Activated T-helper 1 cell treated with anti-CD3 and anti-CD28 coated beads, Interleukin-2, amount 50 U/mL, for 16 hours (primary cell): Measurements from ENCODE around the gene ERN1.

ENCODE experiments used
- DNase-seq, 2 donors: peaks; one replicate each; pipeline ENCODE4 v3.0.0-alpha.2; 2020; ENCODE audit warnings: low read depth in 1 of 2, low spot score in 1 of 2

ERN1 gene

DNA sequence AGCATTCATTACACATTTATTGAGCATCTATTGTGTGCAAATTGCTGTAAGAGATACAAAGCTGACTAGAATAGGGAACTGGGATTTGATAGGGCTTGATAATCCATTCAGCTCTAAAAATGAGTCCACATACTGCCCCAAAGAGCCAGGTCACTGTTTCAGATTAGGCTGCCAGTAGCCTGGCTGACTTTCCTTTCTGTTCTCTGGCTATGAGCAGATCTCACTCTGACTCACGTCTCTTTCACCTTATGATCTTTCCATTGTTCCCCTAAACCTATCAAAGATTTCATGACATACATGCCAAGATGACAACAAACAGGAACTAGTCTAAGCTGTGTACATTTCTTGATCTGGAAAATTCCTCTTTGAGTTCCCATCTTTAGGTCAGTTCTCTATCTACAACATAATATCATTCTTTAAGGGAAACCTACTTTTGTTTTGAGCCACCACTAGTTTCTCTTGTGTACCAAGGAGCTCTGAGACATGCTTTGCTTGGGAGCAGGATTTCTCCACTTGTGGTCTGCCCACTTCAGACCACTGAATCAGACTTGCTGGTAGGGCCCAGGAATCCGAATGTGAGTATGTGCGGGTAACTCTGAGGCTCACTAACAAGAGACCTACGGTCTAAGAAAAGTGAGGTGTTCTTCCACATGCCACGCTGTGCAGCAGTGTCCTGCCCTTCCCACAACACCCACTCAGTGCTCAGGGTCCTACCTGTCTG is 68.6 kb downstream of the ERN1 start:
- no peak for DNase-seq

DNA sequence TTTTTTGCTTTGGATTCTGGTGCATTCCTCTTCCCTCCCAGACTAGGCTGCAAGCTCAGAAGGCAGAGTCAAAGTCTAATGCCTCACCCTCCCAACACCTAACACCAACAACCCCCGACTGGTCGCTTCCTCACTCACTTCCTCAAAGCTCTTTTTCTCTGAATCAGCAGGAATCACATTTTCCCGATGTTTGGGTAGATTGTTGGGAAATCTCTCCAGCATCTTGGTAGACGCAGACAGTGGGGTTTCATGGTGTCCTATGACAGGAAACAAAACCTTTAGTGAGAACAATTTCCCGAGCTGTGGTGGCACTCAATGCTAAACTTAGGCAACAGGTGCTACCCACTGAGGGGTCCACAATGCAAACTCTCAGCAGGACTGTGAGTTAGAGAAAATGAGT is 69.6 kb downstream of the ERN1 start:
- DNase-seq = no peak

DNA sequence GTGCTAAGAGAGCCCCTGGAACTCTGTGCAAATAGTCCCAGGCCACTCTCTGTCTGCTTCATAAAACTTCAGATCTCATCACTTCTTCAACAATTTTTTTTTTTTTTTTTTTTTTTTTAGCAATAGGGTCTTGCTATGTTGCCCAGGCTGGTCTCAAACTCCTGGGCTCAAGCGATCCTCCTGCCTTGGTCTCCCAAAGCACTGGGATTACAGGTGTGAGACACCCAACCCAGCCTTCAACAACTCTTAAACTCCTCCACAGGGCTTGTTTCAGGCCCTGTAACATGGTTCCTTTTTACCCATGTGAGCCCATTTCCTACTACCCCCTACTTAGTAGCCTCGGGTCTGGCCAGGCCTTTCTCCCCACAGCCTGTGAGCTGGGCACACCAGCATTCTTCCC is 70.2 kb downstream of the ERN1 start:
- DNase-seq = no peak

DNA sequence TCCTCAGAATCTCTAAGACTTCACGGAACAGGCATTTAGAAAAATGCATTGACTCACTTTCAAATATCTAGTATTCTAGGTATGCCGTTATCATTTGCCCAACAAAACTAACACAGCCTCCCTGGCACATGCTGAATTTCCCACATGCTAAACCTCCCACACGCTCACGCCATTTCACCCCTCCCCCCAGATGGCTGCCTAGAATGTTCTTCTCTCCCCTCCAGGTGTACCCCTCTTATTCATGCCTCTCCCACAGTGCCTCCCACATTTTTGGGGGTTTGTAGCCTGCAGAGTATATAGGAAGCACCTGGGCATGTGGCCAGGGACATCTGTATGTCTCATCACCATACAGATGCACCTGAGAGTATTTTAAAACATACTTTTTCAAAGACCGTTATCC is 71.3 kb downstream of the ERN1 start:
- DNase-seq = no peak

DNA sequence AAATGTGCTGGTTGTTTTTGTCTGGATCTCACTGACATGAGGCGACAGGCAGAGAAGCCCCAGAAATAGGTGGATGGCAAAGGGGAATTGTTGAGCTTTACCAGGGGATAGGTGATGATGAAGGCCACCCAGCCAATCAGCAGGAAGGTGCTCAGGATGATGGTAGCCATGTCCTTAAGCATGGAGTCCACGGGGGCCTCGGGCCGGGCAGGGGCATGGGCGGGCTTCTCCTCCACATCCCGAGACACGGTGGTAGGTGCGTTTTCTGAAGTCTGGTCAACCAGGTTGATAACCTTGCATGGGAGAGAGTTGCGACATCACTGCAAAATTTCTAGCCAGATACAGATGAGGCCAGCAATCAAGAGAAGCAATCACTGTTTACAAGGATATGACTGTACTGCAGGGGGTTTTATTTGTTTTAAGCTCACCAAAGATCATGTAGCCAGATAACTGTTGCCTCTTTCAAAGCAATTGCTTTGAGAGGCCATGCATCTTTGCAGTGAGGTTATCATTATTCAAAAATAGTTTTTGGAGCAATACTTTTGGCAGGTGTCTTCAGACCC is 72.2 kb downstream of the ERN1 start:
- no peak for DNase-seq

DNA sequence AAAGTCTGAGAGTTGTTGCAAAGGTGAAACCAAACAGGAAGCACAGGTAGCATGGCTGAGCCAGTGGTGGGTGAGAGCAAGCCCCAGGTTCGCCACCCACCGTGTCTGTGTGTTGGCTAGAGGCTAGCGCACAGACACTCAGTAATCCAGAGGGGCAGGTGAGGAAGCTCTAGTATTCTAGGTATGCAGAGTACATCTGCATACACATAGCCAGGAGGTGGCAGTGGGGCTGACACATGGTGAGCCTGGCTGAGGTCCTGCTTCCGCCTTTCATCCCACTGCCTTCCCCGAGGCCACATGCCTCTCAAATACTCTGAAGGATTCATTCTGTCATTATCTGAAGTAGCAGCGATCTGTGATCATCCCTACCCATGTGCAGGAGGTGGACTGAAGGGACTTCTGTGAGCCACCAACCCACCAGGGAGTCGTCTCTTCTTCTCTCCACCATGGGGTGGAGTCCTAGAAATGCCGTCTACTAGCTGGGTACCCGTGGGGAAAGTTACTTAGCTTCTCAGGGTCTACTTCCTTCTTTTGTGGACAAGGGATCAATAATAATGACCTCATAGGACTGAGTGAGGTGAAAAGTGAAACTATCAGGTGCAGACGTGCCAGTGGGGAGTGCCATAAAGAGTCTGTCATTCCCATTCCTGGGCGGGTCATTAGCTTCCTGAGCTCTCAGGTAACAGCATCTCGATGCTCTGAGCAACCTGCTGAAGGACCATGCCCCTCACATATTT is 73.5 kb downstream of the ERN1 start:
- no peak for DNase-seq

DNA sequence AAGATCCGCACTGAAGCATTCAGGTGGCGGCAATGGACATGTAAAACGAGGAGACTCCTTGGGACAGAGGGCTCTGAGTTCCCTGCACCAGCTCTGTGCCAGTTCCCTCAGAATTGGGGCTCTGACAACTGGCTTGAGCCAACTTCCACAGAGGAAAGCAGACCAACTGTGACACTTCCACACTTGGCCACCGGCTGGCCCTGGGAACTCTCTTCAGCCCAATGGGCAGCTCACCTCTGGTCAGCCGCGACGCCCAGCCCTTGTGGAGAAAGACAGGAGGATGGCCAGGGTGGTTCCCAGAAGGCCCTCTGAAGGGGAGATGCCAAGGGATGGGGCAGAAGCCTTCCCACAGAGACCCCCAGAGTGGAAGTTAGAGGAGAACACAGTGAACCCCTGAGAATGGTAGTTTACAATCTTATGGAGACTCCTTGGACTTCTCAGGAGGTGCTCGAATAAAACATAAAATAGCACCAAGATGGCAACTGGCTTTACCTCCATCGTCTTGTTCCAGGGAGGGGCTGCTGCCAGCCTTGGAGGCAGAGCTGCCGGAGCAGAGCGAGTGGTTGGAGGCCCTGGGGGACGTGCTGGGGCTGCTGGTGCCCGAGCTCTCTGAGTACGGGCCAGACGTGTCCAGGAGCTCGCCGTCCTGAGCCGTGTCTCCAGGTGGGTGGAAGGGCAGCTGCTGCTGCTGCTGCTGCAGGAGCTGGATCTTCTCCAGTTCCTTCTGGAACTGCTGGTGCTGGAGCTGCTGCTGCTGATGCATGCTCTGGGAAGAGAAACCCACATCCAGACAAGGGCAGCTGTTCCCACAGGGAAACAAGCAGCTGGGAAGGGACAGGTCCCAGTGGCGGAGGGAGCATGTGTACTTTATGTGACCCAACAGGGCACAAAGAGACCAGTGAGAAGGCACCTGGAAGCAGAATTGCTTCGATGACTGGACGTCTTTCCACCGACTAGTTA is 74.5 kb downstream of the ERN1 start:
- DNase-seq = no peak

DNA sequence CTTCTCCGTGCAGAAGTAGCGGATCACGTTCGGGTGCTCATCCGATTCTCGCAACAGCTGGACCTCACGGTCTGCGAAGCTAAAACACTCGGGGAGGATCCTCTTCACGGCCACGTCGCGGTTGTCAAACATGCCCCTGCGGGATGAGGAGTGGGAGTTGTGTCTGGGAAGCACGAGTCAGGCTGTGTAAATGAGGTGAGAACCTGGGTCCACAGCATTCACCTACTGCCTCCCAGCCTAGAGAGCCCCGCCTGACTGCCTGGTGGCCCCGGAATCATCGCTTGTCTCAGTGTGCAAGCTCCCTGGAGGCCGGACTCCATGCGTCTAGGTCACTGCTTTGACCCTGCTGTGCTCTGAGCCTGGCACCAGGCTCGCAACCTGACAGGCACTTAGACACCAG is 75.6 kb downstream of the ERN1 start:
- DNase-seq = no peak

DNA sequence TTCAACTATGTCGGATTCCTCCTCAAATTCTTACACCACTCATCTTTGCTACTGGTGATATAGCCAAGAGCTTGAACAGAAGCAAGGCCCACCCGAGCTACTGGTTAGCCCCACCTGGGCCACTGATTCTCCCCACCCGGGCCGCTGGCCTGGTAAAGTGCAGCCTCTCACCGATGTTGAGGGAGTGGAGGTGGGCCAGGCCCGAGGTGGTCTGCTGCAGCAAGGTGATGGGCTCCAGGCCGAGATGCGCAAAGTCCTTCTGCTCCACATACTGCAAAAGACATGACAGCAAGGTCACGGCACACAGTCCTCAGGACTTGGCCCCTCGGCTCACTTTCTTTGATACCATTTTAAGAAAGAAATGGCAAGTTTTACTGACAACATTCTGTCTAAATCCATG is 76.8 kb downstream of the ERN1 start:
- DNase-seq = no peak

DNA sequence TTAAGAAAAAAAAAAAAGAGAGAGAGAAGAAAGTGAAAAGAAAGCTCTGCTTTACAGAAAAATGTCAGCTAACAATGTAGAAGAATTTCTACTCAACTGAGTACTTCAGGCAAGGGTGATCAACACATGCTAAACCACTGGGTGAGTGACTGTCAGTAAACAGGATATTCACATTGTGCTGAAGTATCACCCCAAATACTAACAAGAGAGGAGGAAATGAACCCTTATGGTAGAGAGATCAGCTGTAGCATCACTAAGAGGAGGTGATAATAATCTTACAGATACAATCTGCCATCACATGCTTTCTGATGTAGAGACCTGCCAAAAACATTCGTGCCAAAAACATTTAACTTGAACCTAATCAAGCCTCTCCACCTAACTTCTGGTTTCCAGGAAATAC is 78.8 kb downstream of the ERN1 start:
- no peak for DNase-seq

DNA sequence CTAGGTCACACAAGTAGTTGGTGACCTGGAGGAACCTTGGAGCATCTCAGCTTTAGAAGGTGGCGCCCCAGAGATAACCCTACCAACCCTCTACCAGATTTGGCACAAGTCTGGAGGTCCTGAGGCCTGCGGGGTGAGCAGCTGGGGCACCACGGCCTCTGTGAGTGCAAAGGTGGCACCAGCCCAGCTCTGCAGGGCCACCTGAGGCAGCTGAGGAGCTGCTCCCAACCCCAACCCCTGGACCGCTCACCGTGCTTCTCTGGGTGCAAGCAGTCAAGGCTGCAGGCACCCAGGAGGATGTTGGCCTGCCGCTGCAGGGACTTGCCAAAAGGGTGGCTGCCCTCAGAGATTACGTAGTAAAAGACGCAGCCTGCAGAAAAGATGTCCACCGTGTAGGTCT is 81.1 kb downstream of the ERN1 start:
- DNase-seq = no peak

DNA sequence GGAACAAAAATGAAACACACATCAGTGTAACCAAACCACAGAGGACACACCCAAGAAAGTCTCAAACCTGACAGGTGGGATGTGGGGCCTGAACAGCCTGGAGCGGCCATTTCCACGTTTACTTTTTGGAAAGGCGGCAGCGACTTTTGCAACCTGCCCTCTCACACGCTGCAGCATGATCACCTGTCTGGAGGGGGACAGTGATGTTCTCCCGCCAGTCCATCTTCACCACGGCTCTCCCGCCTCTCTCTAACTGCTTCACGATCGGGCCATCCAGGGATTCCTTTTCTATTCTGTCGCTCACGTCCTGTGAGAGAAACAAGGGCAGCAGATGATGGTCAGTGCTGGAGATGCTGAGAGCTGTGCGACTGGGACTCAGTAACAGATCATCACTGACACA is 84.8 kb downstream of the ERN1 start:
- DNase-seq = no peak

DNA sequence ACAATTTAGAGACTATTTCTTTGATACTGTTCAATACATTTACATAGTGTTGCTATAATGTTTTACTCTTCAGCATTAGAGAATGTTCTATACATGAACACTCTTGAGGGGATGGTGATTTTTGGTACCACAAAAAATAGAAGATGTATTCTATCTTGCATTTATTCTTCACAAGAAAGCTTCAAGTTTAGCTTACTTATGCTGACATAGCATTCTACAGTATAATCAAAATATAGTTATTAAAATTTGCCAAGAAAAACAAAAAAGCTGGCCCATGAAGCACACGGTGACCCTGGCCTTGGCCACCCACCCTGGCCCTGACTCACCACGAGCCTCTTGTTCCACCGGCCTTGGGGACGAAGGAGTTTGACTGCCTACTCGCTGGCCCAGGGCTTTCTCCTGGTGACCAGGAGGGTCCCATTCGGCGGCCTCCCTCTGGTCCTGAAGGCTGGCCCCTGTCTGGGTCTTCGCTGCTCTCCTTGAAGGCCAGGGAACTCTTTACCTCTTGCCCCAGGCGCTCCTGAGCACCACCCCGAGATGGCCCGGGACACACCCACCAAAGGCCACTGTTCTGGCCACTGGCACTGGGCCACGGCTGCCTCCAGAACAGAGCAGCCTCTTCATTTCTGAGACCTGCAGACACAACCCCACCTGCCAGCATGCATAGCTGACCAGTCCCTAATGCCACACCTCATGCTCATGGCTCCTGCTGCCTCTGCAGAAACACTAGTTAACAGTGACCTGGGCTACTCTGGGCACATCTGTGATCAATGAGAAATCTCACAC is 87.1 kb downstream of the ERN1 start:
- DNase-seq = no peak

DNA sequence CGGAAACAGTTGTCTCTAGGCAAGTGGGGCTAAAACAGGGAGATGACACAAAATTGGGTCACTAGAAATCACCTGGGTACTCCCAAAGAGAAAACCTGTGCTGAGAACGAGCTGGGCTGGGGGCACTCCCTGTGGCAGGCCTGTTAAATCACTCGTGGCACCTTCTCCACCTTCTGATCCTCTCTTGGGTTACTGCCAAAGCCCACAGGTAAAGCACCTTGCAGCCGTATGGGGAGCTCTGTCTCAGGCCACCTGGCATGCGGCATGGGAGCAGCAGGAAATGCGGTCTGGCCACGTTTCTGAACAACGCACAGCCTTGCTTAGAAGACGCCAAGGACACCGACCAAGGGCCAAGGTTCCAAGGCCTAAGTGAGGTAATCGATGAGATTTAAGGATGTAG is 88.0 kb downstream of the ERN1 start:
- no peak for DNase-seq

DNA sequence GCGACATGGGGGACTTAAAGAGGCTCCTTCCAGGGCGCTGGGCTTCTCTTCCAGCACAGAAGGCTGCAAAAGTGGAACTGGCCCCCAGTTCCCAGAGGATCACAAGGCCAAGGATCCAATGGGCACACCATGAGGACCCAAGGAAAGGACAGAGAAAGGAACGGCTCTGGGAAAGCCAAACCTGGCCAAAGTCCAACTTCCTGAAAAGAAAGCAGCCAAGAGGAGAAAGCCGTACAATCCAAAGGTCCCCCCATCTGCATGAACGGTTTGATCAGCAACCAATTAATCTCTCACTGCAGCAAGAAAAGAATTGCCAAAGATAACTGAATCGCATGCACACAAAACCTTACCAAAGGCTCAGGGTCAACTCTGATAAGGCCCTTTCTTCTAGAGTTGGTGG is 89.7 kb downstream of the ERN1 start:
- no peak for DNase-seq

DNA sequence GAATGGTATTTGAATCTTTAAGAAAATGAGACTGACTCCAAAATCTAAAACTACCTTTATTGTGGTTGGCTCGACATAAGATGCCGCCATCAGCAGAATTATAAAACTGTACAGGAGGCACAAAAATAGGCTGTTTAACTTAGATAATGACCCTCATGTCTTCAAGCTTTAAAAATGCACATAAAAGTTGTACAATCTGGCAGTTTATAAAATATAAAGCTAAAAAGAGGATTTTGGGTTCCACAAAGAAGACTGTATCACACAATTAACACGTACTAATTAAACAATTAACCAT is 90.9 kb downstream of the ERN1 start:
- no peak for DNase-seq

DNA sequence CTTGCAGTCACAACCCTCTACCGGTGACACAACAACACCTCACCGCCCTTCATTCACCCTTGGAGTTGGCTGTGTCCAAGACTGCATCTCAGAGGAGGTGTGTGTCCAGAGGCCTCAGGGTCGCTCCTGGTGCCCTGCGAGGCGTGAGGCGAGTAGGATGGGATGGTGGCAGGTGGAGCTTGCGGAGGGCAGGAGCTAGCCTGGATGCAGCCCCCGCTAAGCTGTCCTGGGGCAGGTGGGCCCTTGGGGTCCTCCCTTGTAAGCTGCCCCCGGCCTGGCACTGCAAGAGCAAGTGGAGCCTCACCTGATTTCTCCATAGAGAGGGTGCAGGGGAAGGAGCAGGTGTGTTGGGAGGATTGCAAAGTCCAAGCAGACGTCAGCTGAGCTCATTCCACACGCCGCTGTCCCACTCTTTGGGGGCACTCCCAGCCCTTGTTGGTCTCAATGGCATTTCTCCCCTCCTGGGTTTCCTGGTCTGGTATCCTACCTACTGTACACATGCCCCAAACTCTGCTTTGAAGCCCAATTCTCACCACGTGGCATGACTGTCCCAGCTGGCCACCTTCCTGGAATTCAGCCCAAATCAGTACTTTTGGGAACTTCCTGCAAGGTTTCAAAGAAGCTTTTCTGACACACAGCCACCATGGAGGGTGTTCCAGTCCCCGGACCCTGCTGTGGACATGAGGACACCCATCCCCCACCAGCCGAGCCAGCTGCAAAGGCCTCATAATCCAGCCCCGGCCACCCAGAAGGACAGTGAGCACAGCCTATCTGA is 91.4 kb downstream of the ERN1 start:
- no peak for DNase-seq

DNA sequence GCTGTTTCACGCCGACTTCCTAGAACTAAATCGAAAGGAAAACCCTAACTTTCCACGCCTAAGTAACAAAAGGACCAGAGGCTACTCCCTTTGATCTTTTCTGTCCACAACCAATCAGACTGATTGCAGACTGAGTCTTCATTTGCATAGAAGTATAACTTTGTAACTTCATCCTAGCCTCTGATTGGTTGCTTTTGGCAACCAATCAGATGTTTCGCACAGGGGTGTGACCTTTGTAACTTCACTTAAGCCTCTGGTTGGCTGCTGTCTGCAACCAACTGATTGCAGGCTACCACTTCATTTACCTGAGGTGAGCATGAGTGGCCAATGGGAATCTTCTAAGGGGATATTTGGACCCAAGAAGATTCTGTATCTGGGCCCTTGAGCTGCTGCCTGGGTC is 92.1 kb downstream of the ERN1 start:
- DNase-seq = no peak

DNA sequence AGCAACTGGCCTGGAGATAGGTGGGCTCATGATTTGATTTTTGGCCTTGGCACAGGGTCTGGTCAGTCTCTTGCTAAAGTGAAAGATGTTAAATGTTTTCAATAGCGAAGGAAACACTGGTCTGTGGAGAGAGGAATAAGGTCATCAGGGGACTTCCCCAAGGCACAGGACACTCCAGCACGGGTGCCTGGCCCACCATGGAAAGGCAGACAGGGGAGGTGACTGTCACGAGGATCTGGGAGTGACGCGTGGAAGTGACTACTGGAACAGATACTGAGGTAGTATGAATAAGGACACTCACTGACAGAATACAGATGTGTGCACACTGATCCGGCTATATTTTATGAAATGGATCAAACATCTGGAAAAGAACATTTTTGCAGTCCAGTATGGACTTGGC is 92.8 kb downstream of the ERN1 start:
- no peak for DNase-seq

DNA sequence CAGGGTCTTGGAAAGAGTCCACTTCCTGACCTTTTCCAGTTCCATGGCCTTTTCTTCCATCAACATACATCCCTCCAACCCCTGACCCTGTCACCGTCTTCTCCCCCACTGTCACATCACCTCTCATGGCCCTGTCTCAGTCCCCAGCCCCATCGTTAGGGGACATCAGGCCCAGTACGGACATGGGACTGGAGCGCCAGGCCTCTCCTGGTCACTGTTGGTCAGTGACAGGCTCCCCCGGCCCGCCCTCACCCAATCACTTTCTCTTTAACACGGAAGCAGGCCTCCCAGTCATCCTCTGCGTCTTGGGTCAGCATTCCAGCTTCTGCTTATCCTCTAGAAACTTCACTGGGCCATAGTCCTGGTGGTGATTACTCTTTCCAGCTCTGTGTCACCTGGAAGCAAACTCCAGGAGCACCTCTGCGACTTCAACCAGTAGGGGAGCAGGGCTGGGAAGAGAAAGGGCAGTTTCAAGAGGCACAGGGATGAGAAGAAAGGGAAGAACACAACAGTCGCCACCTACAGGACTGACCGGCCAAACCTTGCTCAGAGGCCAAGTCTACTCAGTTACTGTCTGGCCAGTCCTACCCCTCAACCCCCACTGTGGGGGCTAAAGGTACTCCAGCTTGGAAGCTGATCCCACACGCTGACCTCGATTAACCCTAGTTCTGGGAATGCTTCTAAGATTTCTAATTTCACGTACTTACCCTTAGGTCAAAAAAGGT is 93.6 kb downstream of the ERN1 start:
- DNase-seq = no peak
